K562 (cell line): Measurements from ENCODE around the gene PGM3.

Experiments
- EZH2 ChIP-seq: IDR thresholded peaks from 2 replicates; pipeline ENCODE4 v1.6.1; 2012; ENCODE audit warnings: low read depth, mild to moderate bottlenecking, inconsistent platforms, low read length, borderline replicate concordance
- FOSL1 ChIP-seq: fragments of 200-800 bp; sonication (Bioruptor generic); conservative IDR thresholded peaks from 2 replicates; pipeline ENCODE4 v1.6.1; 2016; ENCODE audit warnings: missing genetic modification characterization, missing compliant biosample characterization
- FUS ChIP-seq: fragments of 200-400 bp; formaldehyde crosslinking; optimal IDR thresholded peaks from 2 replicates; pipeline ENCODE3; 2017; ENCODE audit warnings: low read depth, low read length
- POLR2G ChIP-seq: fragments of 200-400 bp; formaldehyde crosslinking; IDR thresholded peaks from 2 replicates; pipeline ENCODE4 v1.6.1; 2017; ENCODE audit warnings: low read depth, mild to moderate bottlenecking, antibody characterized with exemption, low read length, moderate library complexity
- SMARCC2 ChIP-seq: fragments of 450-650 bp; IDR thresholded peaks from 2 replicates; pipeline ENCODE4 v1.6.1; 2017; ENCODE audit warnings: antibody characterized with exemption, moderate library complexity, mild to moderate bottlenecking, low read depth
- SNIP1 ChIP-seq: fragments of 450-650 bp; IDR thresholded peaks from 2 replicates; pipeline ENCODE4 v1.7.1; 2017; ENCODE audit warnings: low read depth, mild to moderate bottlenecking
- TCF7L2 ChIP-seq: fragments of 150-350 bp; IDR thresholded peaks from 2 replicates; pipeline ENCODE4 v1.6.1; 2016; ENCODE audit warnings: low read depth, mild to moderate bottlenecking, low read length, moderate library complexity
- ZNF121 ChIP-seq: sonication (generic); formaldehyde crosslinking; conservative IDR thresholded peaks from 2 replicates; pipeline ENCODE4 v1.8.0; 2022; ENCODE audit warnings: missing genetic modification reagents
- TF ChIP-seq, protein P1 (sequence below), 3 experiments: IDR thresholded peaks in 2 of 3; conservative IDR thresholded peaks in 1 of 3; 2 replicates each; pipeline ENCODE4 v1.5.1; 2011 to 2012; ENCODE audit warnings: low read length in 3 of 3, mild to moderate bottlenecking in 3 of 3, control low read depth in 2 of 3, improper control_type of control experiment in 1 of 3, inconsistent platforms in 1 of 3, low read depth in 1 of 3, mixed read lengths in 1 of 3, moderate library complexity in 1 of 3; ENCODE audit not compliant: insufficient read depth in 2 of 3
- TF ChIP-seq, protein P2 (sequence below): fragments of 450-650 bp; IDR thresholded peaks from 2 replicates; pipeline ENCODE4 v1.6.1; 2017; ENCODE audit warnings: antibody characterized with exemption, mild to moderate bottlenecking
- TF ChIP-seq, protein P3 (sequence below): sonication (generic); formaldehyde crosslinking; IDR thresholded peaks from 2 replicates; pipeline ENCODE4 v1.8.0; 2023; ENCODE audit warnings: missing genetic modification reagents, mild to moderate bottlenecking, borderline replicate concordance
- TF ChIP-seq, protein P4 (sequence below): fragments of 450-650 bp; formaldehyde crosslinking; IDR thresholded peaks from 2 replicates; pipeline ENCODE4 v1.4.0; 2020; ENCODE audit warnings: mild to moderate bottlenecking, moderate library complexity
- TF ChIP-seq, protein P5 (sequence below): fragments of 250-450 bp; sonication (Bioruptor Pico); IDR thresholded peaks from 2 replicates; pipeline ENCODE4 v1.4.0; 2020; ENCODE audit warnings: mild to moderate bottlenecking

DNA sequence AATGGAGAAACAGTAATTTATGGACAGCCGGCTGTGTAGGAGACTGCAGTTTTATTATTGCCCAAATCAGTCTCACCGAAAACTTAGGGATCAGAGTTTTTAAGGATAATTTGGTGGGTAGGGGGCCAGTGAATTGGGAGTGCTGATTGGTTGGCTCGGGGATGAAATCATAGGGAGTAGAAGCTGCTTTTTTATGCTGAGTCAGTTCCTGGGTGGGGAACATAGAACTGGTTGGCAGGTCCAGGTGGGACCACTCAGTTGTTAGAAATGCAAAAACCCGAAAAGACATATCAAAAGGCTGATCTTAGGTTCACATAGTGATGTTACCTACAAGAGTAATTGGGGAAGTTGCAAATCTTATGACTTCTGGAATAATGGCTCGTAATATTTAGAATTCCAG is 66.3 kb downstream of the PGM3 start:
- TF ChIP-seq ZNF121 (CRISPR knock-in tag): no peak
- no peak for TF ChIP-seq FUS
- TF ChIP-seq, protein P1, sequence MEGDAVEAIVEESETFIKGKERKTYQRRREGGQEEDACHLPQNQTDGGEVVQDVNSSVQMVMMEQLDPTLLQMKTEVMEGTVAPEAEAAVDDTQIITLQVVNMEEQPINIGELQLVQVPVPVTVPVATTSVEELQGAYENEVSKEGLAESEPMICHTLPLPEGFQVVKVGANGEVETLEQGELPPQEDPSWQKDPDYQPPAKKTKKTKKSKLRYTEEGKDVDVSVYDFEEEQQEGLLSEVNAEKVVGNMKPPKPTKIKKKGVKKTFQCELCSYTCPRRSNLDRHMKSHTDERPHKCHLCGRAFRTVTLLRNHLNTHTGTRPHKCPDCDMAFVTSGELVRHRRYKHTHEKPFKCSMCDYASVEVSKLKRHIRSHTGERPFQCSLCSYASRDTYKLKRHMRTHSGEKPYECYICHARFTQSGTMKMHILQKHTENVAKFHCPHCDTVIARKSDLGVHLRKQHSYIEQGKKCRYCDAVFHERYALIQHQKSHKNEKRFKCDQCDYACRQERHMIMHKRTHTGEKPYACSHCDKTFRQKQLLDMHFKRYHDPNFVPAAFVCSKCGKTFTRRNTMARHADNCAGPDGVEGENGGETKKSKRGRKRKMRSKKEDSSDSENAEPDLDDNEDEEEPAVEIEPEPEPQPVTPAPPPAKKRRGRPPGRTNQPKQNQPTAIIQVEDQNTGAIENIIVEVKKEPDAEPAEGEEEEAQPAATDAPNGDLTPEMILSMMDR (IDR thresholded peaks at IDR 0.05 in 2 of 3, conservative IDR thresholded peaks at IDR 0.05 in 1 of 3; ENCODE audit: insufficient read depth in 2 of 3, low read depth in 1 of 3, low read length in 3 of 3): no peak
- TF ChIP-seq, protein P2, sequence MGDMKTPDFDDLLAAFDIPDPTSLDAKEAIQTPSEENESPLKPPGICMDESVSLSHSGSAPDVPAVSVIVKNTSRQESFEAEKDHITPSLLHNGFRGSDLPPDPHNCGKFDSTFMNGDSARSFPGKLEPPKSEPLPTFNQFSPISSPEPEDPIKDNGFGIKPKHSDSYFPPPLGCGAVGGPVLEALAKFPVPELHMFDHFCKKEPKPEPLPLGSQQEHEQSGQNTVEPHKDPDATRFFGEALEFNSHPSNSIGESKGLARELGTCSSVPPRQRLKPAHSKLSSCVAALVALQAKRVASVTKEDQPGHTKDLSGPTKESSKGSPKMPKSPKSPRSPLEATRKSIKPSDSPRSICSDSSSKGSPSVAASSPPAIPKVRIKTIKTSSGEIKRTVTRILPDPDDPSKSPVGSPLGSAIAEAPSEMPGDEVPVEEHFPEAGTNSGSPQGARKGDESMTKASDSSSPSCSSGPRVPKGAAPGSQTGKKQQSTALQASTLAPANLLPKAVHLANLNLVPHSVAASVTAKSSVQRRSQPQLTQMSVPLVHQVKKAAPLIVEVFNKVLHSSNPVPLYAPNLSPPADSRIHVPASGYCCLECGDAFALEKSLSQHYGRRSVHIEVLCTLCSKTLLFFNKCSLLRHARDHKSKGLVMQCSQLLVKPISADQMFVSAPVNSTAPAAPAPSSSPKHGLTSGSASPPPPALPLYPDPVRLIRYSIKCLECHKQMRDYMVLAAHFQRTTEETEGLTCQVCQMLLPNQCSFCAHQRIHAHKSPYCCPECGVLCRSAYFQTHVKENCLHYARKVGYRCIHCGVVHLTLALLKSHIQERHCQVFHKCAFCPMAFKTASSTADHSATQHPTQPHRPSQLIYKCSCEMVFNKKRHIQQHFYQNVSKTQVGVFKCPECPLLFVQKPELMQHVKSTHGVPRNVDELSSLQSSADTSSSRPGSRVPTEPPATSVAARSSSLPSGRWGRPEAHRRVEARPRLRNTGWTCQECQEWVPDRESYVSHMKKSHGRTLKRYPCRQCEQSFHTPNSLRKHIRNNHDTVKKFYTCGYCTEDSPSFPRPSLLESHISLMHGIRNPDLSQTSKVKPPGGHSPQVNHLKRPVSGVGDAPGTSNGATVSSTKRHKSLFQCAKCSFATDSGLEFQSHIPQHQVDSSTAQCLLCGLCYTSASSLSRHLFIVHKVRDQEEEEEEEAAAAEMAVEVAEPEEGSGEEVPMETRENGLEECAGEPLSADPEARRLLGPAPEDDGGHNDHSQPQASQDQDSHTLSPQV: no peak
- no peak for TF ChIP-seq TCF7L2
- no peak for TF ChIP-seq FOSL1 (tag)
- no peak for TF ChIP-seq SMARCC2
- TF ChIP-seq SNIP1: no peak
- TF ChIP-seq, protein P3, sequence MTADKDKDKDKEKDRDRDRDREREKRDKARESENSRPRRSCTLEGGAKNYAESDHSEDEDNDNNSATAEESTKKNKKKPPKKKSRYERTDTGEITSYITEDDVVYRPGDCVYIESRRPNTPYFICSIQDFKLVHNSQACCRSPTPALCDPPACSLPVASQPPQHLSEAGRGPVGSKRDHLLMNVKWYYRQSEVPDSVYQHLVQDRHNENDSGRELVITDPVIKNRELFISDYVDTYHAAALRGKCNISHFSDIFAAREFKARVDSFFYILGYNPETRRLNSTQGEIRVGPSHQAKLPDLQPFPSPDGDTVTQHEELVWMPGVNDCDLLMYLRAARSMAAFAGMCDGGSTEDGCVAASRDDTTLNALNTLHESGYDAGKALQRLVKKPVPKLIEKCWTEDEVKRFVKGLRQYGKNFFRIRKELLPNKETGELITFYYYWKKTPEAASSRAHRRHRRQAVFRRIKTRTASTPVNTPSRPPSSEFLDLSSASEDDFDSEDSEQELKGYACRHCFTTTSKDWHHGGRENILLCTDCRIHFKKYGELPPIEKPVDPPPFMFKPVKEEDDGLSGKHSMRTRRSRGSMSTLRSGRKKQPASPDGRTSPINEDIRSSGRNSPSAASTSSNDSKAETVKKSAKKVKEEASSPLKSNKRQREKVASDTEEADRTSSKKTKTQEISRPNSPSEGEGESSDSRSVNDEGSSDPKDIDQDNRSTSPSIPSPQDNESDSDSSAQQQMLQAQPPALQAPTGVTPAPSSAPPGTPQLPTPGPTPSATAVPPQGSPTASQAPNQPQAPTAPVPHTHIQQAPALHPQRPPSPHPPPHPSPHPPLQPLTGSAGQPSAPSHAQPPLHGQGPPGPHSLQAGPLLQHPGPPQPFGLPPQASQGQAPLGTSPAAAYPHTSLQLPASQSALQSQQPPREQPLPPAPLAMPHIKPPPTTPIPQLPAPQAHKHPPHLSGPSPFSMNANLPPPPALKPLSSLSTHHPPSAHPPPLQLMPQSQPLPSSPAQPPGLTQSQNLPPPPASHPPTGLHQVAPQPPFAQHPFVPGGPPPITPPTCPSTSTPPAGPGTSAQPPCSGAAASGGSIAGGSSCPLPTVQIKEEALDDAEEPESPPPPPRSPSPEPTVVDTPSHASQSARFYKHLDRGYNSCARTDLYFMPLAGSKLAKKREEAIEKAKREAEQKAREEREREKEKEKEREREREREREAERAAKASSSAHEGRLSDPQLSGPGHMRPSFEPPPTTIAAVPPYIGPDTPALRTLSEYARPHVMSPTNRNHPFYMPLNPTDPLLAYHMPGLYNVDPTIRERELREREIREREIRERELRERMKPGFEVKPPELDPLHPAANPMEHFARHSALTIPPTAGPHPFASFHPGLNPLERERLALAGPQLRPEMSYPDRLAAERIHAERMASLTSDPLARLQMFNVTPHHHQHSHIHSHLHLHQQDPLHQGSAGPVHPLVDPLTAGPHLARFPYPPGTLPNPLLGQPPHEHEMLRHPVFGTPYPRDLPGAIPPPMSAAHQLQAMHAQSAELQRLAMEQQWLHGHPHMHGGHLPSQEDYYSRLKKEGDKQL (CRISPR knock-in tag): no peak
- TF ChIP-seq EZH2: no peak
- TF ChIP-seq, protein P4, sequence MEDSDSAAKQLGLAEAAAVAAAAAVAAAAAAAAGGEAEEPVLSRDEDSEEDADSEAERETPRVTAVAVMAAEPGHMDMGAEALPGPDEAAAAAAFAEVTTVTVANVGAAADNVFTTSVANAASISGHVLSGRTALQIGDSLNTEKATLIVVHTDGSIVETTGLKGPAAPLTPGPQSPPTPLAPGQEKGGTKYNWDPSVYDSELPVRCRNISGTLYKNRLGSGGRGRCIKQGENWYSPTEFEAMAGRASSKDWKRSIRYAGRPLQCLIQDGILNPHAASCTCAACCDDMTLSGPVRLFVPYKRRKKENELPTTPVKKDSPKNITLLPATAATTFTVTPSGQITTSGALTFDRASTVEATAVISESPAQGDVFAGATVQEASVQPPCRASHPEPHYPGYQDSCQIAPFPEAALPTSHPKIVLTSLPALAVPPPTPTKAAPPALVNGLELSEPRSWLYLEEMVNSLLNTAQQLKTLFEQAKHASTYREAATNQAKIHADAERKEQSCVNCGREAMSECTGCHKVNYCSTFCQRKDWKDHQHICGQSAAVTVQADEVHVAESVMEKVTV (CRISPR knock-in tag): no peak
- TF ChIP-seq, protein P5, sequence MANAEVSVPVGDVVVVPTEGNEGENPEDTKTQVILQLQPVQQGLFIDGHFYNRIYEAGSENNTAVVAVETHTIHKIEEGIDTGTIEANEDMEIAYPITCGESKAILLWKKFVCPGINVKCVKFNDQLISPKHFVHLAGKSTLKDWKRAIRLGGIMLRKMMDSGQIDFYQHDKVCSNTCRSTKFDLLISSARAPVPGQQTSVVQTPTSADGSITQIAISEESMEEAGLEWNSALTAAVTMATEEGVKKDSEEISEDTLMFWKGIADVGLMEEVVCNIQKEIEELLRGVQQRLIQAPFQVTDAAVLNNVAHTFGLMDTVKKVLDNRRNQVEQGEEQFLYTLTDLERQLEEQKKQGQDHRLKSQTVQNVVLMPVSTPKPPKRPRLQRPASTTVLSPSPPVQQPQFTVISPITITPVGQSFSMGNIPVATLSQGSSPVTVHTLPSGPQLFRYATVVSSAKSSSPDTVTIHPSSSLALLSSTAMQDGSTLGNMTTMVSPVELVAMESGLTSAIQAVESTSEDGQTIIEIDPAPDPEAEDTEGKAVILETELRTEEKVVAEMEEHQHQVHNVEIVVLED (CRISPR knock-in tag): no peak
- TF ChIP-seq POLR2G: no peak
